Urothelium cell line (cell line): ENCODE measurements around the gene PSMG3.
"Not testable (repeated sequence)": the region's sequence is repeated elsewhere in the genome, so short reads cannot be mapped to it uniquely, and the experiment has no call there.

ENCODE experiments used
- DNase-seq: peaks from one replicate; pipeline ENCODE4 v3.0.0; 2011; ENCODE audit warnings: low spot score, mixed read lengths
- FAIRE-seq: peaks from 2 replicates; lab custom pipeline; 2011; peaks lifted over from hg19 to GRCh38; lab: Jason Lieb, UNC

Gene PSMG3

DNA sequence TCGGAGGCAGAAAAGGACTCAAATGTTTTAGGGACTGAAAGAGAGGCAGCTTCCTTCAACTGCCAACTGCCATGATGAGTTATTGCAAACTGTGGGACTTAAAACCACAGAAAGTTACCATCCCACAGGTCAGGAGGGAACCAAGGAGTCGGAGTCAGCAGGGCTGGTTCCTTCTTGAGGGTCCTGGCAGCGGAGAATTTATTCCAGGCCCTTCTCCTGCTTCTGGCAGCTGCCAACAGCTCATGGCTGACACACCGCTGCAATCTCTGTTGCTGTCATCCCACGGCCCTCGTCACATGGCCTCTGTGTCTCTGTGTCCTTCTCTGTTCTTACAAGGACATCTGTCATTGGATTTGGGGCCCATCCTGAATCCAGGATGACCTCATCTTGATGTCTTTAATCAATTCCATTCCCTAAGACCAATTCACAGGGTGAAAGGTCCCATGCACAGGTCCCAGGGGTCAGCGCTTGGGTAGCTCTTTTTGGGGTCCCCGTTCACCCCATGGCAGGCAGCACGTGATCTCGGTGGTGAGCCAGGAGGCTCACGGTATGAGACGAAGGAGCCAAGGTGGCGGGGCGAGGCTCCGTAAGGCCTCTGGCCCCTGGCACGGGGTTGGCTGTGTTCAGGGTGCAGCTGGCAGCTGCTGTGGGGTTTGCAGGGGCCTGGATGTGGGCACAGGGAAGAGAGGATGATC, 27.4 kb upstream of the PSMG3 start:
- FAIRE-seq: peak; percentile 86
- no peak for DNase-seq

DNA sequence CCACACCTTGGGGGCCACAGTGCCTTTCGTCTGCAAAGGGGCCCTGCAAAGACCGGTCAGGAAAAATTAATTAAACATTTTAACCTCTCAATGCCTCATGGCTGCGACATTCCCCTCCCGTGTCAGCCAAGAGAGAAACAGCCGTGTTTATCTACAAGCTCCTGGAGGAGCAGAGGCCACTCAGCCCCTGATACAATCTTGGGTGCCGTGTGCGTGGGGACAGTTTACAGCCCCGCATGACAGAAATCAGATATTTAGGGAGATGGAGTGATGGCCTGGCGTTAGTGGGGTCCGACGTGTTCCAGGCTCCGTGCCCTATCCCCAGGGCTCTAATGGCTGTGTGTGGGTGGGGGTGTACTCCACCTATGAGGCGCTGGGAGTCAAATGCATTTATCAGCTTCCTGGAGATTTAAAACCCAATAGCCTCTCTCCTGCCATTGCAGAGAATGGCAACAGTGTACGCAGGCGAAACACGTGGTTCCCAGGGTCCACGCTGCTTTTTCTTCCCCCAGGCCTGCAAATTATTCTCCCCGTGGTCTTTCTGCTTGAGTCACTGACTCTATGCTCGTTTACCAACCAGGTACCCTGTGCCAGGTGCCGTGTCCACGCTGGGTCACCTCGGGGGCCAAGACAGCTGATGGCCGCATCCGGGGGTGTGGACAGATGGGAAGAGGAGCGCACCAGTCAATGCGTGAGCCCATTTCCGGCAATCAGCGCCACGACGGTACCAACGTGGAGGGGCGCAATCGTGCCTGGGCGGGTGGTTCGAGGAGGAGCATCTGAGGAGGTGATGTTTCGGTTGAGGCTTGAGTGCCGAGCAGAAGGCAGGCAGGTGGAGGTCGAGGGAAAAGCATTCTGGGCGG, 26.6 kb upstream of the PSMG3 start:
- DNase-seq: no peak
- peak; percentile 98 for FAIRE-seq

DNA sequence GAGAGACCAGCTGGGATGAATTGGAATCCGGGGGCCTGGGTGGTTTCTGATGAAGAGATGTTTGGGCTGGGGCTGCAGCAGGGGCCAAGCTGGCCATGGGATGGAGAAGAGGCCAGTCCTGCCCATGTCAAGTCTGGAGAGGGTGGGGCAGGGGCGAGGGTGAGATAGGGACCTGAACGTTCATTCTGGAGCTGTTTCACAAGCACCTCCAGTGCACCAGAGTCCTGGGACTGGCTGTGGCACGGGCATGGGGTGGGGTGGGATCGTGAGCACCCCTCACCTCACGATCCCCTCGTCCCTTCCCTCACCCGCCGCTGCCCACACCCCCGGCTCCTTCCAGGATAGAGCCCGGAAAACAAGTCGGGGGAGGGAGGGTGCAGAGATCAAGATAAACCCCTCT, 25.8 kb upstream of the PSMG3 start:
- FAIRE-seq: peak; percentile 62
- DNase-seq: no peak

DNA sequence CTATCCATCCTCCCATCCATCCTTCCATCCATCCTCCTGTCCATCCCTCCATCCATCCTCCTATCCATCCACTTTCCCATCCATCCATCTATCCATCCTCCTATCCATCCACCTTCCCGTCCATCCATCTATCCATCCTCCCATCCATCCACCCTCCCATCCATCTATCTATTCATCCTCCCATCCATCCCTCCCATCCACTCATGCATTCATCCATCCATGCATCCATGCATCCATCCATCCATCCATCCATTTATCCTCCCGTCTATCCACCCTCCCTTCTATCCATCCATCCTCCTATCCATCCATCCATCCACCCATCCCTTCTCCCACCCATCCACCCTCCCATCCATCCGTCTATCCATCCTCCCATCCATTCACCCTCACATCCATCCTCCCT, 25.2 kb upstream of the PSMG3 start:
- FAIRE-seq (no peak), DNase-seq (no peak)

DNA sequence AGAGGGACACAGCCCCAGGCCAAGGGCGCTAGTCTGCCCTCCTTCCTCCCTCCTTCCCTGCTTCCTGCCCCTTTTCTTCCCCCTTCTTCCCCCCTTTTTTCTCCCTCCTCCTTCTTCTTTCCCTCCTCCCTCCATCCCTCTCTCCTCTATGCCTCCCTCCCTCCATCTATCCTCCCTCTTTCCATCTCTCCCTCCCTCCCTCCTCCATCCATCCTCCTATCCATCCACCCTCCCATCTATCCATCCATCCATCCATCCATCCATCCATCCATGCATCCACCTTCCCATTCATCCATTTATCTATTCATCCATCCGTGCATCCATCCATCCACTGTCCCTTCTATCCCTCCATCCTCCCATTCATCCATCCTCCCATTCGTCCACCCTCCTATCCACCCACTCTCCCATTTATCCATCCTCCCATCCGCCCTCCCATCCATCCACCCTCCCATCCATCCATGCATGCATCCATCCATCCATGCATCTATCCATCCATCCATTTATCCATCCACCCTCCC, 24.1 kb upstream of the PSMG3 start:
- DNase-seq (no peak), FAIRE-seq (no peak)

DNA sequence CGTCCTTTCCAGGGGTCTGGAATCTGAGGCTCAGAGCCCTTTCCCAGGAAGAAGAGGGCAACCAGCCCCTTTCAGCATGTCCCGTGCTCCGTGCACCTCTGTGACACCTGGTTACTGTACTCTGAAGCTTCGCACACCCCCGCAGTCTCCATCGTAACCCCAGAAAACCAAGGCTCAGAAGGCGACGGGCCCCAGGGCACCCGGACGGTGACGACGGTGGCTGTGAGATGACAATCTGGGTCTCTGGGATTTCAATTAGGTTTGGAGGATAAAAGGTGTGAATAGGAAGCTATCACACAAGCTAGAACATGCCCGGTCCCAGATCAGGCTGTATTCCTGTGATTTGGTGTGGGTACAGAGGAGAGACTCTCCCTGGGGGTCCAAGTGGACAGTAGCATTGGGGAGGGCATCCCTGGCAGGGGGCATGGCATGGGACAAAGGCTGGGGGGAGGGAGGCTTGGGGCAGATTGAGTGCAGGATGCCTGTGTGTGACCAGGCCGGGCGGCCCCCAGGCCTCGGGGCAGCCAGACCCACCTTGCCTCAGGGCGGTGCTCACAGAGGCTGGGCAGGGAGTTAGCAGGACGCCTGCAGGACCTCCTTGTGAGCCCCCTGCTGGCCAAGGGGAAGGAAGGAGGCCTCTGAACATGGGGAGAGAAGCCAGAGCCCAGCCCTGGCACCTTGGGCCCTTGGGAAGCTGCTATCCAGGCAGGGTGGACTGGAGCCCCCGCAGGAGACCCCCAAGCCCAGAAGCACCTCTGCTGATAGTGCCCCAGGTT, 23.4 kb upstream of the PSMG3 start:
- DNase-seq: no peak
- FAIRE-seq: peak; percentile 86

DNA sequence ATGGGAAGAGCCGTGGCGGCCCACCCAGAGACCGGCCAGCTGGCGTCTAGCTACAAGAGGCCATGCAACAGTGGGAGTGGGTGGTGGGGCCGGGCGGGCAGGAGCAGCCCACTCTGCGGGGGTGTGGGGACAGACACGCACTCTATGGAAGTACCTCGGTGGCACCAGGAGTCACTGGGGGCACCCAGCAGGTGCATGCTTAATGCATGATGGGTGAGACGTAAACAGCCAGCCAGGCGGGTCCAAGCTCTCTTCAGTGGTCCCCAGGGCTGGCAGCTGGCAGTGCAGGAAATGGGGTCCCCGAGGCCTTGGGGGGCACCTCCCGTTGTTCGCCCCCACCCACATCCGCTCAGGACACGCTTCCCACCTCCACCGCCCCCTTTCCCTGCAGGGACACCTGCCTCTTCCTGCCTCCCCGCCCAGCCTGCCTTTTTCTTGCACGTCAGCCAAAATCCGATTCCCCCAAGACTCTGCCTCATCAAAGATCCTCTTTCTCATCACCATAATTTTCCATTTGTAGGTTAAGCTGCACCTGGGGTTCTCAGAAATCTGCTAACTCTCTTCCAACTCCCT, 22.6 kb upstream of the PSMG3 start:
- peak; percentile 27 for FAIRE-seq

DNA sequence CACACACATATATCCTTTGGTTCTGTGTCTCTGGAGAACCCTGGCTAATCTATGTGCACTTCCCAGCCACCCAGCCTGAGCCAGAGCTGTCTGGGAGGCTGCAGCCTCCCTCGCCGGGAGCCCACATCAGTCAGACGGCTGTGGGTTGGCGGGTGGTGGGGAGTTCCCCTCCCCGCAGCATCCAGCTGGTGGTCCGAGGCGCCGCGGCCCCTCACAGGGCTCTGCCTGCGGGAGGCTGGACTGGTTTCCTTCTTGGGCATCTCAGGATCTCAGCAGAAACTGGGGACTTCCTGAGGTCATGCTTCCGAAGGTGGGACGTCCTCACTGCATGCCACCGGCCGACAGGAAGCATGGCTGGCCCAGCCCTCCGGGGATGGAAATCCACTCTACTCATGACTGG, 22.0 kb upstream of the PSMG3 start:
- DNase-seq: no peak
- FAIRE-seq: peak; percentile 70

More for the DNA sequence above, 22.6 kb upstream of the PSMG3 start:
- no peak for DNase-seq

DNA sequence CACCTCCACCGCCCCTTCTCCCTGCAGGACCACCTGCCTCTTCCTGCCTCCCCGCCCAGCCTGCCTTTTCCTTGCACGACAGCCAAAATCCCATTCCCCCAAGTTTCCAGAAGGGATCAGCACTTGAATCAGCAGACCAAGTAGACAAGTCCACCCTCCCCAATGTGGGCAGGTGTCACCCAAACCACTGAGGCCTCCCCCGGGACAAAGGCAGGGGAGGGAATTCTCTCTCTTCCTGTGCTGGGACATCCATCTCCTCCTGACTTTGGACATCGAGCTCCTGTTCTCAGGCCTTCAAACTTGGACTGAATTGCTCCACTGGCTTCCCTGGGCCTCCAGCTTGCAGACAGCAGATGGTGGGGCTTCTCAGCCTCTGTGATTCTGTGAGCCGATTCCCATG, 21.6 kb upstream of the PSMG3 start:
- DNase-seq (no peak), FAIRE-seq (peak; percentile 93)

DNA sequence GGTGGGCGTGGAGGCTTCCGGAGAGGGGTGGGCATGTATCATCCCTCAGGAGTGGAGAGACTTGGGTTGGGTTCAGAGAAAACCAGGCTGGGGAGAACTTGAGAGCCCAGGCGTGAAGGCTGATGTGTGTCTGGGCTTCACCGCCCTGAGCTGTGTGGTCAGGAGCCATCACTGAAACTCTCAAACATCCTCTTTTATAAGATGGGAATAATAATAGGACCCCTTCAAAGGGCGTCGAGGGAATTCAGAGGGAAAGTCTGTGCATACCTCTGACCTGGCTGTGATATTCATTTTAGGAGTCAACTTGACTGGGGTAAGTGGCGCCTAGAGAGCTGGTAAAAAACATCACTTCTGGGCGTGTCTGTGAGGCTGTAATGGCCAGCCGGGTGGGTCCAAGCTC, 21.1 kb upstream of the PSMG3 start:
- FAIRE-seq (peak; percentile 63), DNase-seq (no peak)

DNA sequence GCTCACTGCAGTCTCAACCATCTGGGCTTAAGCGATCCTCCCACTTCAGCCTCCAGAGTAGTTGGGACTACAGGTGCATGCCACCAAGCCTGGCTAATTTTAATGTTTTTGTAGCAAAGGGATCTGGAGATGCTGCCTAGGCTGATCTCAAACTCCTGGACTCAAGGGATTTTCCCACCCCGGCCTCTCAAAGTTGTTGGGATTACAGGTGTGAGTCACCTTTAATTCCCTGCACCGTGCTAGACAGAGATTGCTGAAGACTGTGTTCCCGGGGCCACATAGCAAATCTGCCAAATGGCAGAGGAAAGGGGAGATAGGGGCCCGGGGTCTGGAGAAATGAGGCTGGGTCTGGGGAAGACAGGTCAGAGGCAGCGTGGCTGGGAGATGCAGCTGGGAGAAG, 20.6 kb upstream of the PSMG3 start:
- DNase-seq: no peak
- peak; percentile 13 for FAIRE-seq

DNA sequence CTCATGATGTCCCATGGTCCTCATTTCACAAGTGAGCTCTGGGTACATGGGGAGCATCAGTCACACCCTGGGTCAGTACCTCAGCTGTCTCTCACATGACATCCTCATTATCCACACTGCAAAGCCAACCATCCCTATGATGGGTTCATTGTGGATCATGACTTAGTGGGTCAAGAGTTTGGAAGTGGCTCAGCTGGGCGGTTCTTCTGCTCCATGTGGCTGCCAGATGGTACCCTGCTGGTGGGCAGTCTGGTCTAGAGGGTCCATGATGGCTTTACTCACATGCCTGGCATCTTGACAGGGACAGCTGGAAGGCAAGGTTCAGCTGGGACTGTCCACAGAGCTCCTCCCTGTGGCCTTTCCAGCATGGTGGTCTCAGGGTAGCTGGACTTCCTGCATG, 19.1 kb upstream of the PSMG3 start:
- DNase-seq (no peak), FAIRE-seq (no peak)

DNA sequence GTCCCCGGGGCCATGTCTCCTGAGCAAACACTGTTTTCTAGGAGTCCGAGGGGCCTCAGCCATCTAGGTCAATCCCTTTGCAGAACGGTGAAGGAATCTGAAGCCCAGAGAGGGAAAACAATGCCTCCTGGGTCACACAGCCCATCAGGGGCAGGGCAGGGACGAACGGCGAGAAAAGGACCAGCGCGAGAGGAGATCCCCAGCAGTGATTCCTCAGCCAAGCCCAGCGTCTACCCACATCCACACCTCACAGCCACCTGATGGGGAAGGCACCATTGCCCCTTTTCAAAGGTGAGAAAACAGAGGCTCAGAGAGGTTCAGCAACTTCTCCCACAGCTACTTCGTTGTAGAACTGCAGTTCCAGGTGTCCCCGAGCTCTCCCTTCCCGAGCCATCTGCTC, 17.9 kb upstream of the PSMG3 start:
- FAIRE-seq: peak; percentile 77
- no peak for DNase-seq

DNA sequence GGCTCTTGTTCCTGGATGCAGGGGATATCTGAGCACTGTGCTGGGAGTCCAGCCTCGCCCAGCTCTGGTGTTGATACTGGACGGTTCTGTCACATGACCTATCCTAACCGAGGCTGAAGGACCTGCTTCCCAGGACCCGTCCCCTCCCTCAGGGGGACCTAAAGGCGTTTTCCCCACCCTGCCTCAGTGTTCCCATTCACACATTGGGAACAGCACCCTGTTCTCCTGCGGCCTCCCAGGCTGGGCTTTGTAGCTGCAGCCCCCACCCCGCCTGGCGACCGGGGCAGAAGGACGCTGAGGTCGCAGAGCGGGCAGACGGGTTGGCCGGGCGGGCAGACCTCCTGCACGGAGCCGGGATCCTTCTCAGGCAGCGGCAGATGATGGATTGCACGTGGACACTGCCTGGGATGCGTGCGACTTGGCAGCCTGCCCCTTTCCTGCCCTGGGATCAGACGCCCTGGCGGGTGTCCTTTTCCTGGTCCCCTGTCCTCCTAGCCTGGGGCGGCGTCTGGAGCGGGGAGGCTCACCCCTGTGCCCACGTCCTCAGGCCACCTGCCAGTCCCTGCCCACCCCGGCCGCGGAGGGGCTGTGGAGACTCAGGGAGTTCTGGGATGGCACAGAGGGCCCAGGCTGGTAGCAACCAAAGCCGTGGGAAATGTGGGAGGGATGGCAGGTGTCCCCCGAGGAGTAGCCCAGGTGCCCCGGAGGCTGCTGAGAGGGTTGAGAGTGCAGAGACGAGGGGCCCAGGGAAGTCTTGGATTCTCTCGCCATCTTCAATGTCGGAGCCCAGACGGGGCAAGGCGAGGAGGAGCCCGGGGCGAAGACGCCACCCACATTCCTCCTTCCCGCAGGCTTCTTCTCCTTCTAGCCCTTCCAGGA, 17.2 kb upstream of the PSMG3 start:
- DNase-seq (no peak), FAIRE-seq (peak; percentile 86)

DNA sequence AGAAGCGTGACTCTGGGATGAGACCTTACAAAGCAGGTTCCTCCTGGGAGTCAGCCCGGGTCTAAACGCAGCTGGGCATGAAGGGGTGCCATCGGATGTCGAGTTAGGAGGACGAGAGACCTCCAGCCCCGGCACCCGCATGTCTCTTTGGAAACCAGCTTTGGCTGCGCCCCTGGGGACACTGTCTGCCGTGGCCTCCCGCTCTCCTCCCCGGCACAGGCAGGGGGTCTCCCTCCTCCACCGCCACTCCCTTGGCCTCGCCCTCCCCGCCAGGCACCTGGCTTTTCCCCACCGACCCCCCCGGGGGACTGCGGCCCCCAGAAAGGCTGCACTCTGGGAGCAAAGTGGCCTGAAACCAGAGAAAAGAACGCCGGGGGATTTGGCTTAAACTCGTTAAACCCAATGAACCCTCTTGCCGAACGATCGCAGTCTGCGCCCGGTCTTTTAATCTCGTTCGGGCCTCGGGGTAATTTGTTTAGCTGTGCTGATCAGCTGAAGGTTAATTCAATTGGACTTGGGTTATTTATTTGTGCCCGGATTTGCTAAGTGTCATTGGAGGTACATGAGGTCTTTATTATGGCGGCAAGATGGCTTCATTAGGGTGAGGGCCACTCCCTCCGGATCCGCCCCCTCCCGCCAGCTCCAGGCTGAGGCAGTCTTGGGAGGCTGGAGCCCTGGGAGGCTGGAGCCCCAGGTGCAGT, 16.4 kb upstream of the PSMG3 start:
- DNase-seq: no peak
- no peak for FAIRE-seq

DNA sequence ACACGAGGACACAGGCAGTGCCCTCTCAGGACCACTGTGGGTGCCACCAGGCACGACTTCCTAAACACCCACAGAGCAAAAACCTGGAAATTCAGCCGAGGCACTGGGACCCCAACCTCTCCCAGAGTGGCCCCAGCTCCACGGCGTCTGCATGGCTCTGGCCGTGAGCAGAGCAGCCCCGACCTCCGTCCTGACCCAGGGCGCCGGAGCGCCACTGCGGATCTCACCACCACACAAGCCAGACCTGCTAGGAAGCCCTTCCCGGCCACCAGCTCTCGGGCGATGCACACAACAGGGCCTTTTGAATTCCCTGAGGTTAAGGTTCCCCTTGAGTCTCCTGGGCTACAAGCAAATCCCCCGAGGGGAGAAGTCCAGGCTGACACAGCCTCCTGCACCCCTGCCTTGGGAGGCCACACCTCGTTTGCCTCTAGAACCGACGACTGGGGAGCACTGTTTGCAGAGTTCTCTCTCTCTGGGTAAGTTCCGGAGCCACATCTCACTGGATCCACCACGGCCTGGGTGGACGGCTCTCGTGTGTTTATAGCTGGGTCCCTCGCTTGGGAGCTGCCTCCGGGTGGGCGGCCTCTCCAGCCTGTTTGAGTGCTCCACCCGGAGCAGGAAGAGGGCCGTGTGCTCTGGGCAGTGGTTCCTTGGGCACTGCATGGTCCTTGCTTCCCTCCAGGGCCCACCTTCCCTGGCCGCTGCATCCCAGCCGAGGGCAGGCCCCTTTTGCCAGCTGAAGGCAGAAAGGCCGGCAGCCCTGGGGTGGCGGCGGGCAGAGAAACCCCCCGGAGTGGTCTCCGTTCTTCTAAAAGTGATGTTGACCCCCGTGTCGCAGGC, 15.5 kb upstream of the PSMG3 start:
- DNase-seq (no peak), FAIRE-seq (no peak)

DNA sequence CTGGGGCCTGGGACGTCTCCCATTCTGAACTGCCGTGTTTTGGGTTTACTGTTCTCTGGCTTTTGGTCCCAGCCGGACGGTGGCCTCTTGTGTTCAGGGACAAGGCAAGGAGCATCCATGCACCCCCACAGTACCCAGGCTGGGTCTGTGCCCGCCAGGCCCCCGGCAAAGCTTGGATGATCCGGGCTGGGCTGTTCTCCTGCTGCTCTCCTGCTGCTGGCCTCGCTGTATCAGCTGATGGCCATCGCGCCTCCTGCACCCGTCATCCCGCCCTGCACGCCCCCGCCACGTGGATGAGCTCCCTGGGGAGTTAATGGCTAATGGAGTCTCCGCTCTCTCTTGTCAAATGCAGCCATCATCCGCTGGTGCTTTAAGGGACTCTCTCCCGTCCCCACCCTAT, 14.9 kb upstream of the PSMG3 start:
- DNase-seq (no peak), FAIRE-seq (peak; percentile 93)

DNA sequence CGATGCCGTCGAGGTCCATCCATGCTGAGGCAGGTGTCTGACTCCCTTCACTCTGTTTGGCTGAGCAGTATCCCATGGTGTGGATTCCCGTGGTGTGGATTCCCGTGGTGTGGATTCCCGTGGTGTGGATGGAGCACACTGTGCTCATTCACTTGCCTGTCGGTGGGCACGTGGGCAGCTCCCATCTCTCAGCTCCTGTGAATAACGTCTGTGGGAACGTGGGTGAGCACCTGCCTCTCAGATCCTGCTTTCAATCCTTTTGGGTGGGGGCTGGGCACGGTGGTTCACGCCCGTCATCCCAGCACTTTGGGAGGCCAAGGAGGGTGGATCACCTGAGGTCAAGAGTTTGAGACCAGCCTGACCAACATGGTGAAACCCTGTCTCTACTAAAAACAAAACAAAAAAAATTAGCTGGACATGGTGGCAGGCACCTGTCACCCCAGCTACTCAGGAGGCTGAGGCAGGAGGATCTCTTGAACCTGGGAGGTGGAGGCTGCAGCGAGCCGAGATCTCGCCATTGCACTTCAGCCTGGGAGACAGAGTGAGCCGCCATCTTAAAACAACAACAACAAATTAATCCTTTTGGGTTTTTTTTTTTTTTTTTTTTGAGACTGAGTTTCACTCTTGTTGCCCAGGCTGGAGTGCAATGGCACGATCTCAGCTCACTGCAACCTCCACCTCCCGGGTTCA, 13.6 kb upstream of the PSMG3 start:
- not testable (repeated sequence) for FAIRE-seq

More for the DNA sequence above, 13.6 kb upstream of the PSMG3 start:
- not testable (repeated sequence) for DNase-seq
